Cardiac muscle cell (in vitro differentiated cells and primary cell): ENCODE measurements around the gene LGR6. TPM values are rescaled to one million over a fixed set of nuclear protein-coding genes. Genes with fewer than 3 reads are reported as not detected.

Experiments used
- DNase-seq, 2 donors: peaks; one replicate each; pipeline versions ENCODE4 v3.0.0 to v3.0.0-alpha.2; 2010 to 2017; ENCODE audit warnings: low read depth in 1 of 2, low spot score in 1 of 2
- H3K27ac ChIP-seq: fragments of 200-600 bp; sonication (generic); 2 replicates; pipeline ENCODE4 v1.5.1; 2016
- H3K27me3 ChIP-seq: fragments of 200-600 bp; sonication (generic); 2 replicates; pipeline ENCODE4 v1.6.0; 2016; ENCODE audit warnings: control low read depth
- H3K36me3 ChIP-seq: fragments of 200-600 bp; sonication (generic); 2 replicates; pipeline ENCODE4 v1.5.1; 2016; ENCODE audit warnings: control low read depth
- H3K4me1 ChIP-seq: fragments of 200-600 bp; sonication (generic); 2 replicates; pipeline ENCODE4 v1.8.1; 2017; ENCODE audit warnings: low read depth, mild to moderate bottlenecking, mixed run types
- H3K4me3 ChIP-seq: fragments of 200-600 bp; sonication (generic); 2 replicates; pipeline ENCODE4 v1.5.1; 2016; ENCODE audit warnings: mild to moderate bottlenecking
- H3K9me3 ChIP-seq: fragments of 200-600 bp; sonication (generic); 2 replicates; pipeline ENCODE4 v1.5.1; 2017; ENCODE audit warnings: low read depth, mild to moderate bottlenecking, control low read depth
- polyA plus RNA-seq: library from polyadenylated mRNA; unstranded; fragments of >200 nt; fragmentation: Nextera tagmentation; extraction: Ambion mirVana; gene quantifications from 2 replicates; pipeline ENCODE4 v1.2.1, GENCODE V29; 2016
- total RNA-seq: library from RNA; depleted of rRNA; stranded (reverse); fragments of >200 nt; gene quantifications from 2 replicates; pipeline ENCODE4 v1.2.3, GENCODE V29; 2016
- TF ChIP-seq, protein P1 (sequence below): IDR thresholded peaks from 2 replicates; pipeline ENCODE4 v1.5.1; 2012; ENCODE audit warnings: low read depth, mild to moderate bottlenecking, low read length

LGR6 gene
- total and polyA plus RNA-seq, 2 experiments from 2014 or later, result 0.16 TPM; not detected in 1

DNA sequence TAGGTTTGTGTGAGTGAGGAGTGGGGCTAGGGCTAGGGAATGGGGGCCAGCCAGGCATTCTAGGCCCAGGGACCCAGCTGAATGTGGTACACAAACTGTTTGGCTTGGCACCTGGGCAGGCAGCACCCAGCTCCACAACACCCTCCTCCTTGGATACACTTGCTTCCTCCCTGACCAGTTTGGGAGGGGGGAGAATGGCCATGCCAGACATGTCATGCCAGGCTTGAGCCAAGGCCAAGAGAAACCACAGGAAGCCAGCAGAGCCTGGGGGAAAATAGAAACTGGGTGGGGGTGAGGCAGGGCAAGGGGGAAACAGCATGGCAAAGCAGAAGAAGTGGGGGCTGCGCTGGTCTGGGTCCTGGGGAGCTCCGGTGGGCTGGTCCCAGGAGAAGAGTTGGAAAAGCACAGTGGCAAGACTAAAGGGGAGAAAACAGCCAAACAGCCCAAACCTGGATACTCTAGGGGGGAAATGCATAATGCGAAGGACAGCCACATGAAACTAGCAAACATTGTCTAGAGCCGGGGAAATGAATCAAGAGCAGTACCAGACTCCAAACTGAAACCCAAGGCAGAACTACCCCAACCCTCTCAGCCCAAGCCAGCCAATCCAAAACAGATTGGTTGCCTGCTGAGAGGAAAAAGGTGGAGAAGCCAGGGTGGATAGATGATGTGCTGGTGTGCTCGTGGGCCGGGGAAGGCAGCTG is 47.9 kb downstream of the LGR6 start:
- H3K36me3 ChIP-seq, result no peaks in the 10 kb centered on the region
- no peak overlapping the region for H3K4me3 ChIP-seq
- H3K9me3 ChIP-seq, result no peaks in the 10 kb centered on the region
- H3K4me1 ChIP-seq, result no peaks in the 10 kb centered on the region
- H3K27me3 ChIP-seq, result no peaks in the 10 kb centered on the region
- no peak overlapping the region for H3K27ac ChIP-seq
- no peak for DNase-seq
- TF ChIP-seq, protein P1, sequence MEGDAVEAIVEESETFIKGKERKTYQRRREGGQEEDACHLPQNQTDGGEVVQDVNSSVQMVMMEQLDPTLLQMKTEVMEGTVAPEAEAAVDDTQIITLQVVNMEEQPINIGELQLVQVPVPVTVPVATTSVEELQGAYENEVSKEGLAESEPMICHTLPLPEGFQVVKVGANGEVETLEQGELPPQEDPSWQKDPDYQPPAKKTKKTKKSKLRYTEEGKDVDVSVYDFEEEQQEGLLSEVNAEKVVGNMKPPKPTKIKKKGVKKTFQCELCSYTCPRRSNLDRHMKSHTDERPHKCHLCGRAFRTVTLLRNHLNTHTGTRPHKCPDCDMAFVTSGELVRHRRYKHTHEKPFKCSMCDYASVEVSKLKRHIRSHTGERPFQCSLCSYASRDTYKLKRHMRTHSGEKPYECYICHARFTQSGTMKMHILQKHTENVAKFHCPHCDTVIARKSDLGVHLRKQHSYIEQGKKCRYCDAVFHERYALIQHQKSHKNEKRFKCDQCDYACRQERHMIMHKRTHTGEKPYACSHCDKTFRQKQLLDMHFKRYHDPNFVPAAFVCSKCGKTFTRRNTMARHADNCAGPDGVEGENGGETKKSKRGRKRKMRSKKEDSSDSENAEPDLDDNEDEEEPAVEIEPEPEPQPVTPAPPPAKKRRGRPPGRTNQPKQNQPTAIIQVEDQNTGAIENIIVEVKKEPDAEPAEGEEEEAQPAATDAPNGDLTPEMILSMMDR, result no peak

GRCh38 chr1:202242080-202242419 is 48.5 kb downstream of the LGR6 start:
- Histone ChIP-seq H3K27me3 (no peaks in the 10 kb centered on the region), H3K4me1 (no peaks in the 10 kb centered on the region), H3K4me3 (no peak overlapping the region), H3K27ac (no peak overlapping the region), H3K9me3 (no peaks in the 10 kb centered on the region), H3K36me3 (no peaks in the 10 kb centered on the region)
- TF ChIP-seq, protein P1, result no peak
- no peak for DNase-seq

GRCh38 chr1:202243006-202243405 is 49.4 kb downstream of the LGR6 start:
- TF ChIP-seq, protein P1, result no peak
- H3K9me3 ChIP-seq, result no peaks in the 10 kb centered on the region
- H3K27ac ChIP-seq, result no peak overlapping the region
- H3K27me3 ChIP-seq, result no peaks in the 10 kb centered on the region
- no peak overlapping the region for H3K4me3 ChIP-seq
- H3K4me1 ChIP-seq, result no peaks in the 10 kb centered on the region
- DNase-seq, result no peak
- H3K36me3 ChIP-seq, result no peaks in the 10 kb centered on the region

DNA sequence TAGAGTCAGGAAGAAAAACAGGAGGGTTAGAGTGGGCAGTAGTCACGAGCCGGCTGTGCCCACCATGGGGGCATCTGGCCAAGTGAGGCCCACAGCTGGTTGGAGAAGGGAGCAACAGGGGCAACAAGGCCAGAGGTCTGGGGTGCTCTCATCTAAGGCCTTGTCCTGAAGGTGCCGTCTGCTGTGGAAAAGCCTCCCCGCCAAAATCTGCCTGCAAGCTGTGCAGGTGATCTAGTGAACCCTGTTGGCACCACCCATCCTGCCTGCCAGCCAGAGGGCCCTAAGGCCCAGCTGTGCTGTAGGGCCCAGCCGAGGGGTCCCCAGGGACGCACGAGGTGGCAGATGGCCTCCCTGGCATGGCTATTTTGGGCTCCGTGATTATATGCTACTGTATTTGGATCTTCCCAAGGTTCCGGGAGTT is 51.3 kb downstream of the LGR6 start:
- Histone ChIP-seq H3K27me3 (no peaks in the 10 kb centered on the region), H3K27ac (no peak overlapping the region), H3K4me3 (no peak overlapping the region), H3K9me3 (no peaks in the 10 kb centered on the region), H3K4me1 (no peaks in the 10 kb centered on the region), H3K36me3 (no peaks in the 10 kb centered on the region)
- DNase-seq, result no peak
- TF ChIP-seq, protein P1, result no peak

GRCh38 chr1:202245391-202245790 is 51.8 kb downstream of the LGR6 start:
- Histone ChIP-seq H3K4me1 (no peaks in the 10 kb centered on the region), H3K27ac (no peak overlapping the region), H3K36me3 (no peaks in the 10 kb centered on the region), H3K27me3 (no peaks in the 10 kb centered on the region), H3K9me3 (no peaks in the 10 kb centered on the region), H3K4me3 (no peak overlapping the region)
- TF ChIP-seq, protein P1, result no peak
- DNase-seq, result no peak
